Uterus (tissue), 4 donors: ENCODE measurements around the gene DEFB126. TPM values are rescaled to one million over a fixed set of nuclear protein-coding genes. Genes with fewer than 3 reads are reported as not detected.

Experiments
- DNase-seq, 2 donors: peaks; one replicate each; pipeline ENCODE4 v3.0.0-alpha.2; 2019 to 2020
- H3K27ac ChIP-seq, 2 donors: fragments of 200-600 bp; sonication (generic); 1 replicate in 1 of 2; 2 replicates in 1 of 2; pipeline ENCODE4 v1.5.1; 2016 to 2018
- H3K27me3 ChIP-seq, 2 donors: fragments of 200-600 bp; sonication (generic); one replicate each; pipeline ENCODE4 v1.5.1; 2018 to 2019; ENCODE audit warnings: control low read depth in 1 of 2
- H3K36me3 ChIP-seq, 2 donors: fragments of 200-600 bp; sonication (generic); one replicate each; pipeline ENCODE4 v1.5.1; 2019; ENCODE audit warnings: control low read depth in 1 of 2
- H3K4me1 ChIP-seq, 2 donors: fragments of 200-600 bp; sonication (generic); one replicate each; pipeline ENCODE4 v1.5.1; 2018 to 2019; ENCODE audit warnings: control low read depth in 1 of 2
- H3K4me3 ChIP-seq, 2 donors: fragments of 200-600 bp; sonication (generic); 1 replicate in 1 of 2; 2 replicates in 1 of 2; pipeline ENCODE4 v1.5.1; 2018 to 2019; ENCODE audit warnings: mild to moderate bottlenecking in 1 of 2
- H3K9me3 ChIP-seq, 2 donors: fragments of 200-600 bp; sonication (generic); one replicate each; pipeline ENCODE4 v1.5.1; 2019; ENCODE audit warnings: control low read depth in 1 of 2
- POLR2A ChIP-seq, 2 donors: fragments of 450-650 bp; IDR thresholded peaks; one replicate each; pipeline ENCODE4 v1.6.1; 2016; ENCODE audit warnings: antibody characterized with exemption in 2 of 2, mild to moderate bottlenecking in 1 of 2, moderate library complexity in 1 of 2
- intact Hi-C: fragments of 100-400 bp; cut with DNase I; formaldehyde crosslinking; loops from one replicate; pipeline ENCODE4 v1.15.1; 2023; ENCODE audit warnings: low total_unique reads
- total RNA-seq, 4 donors: library from RNA; depleted of rRNA in 3 of 4; stranded (reverse); fragments of >200 nt in 3 of 4; gene quantifications; one replicate each; pipeline versions ENCODE4 v1.1.0 to v1.2.4, GENCODE V29; 2014 to 2023
- TF ChIP-seq, protein P1 (sequence below), 4 experiments: fragments of 200-600 bp in 2 of 4; fragments of 450-650 bp in 2 of 4; sonication (generic) in 2 of 4; IDR thresholded peaks; one replicate each; pipeline ENCODE4 v1.5.1; 2016 to 2019; ENCODE audit warnings: antibody characterized with exemption in 4 of 4, mild to moderate bottlenecking in 2 of 4, moderate library complexity in 1 of 4
- donor health status: DM: yes; HTN: yes; CAD: no.

DEFB126 gene
- total RNA-seq, 4 donors from 2014 or later, result not detected

DNA sequence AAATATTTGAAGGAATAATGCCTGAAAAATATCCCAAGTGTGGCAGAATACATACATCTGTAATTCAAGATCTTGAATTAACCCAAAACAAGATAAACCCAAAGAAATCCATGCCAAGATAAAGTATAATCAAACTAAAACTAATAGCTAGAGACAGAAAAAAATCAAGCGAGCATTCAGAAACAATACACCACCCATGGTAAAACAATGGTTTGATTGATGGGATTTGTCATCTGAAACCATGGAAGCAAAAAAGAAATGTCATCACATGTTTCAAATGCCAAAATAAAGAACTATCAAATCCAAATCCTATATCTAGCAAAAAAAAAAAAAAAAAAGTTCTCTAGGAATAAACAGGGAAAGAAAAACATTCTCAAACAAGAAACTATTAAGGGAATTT lies 9.7 kb downstream of the DEFB126 start:
- Histone ChIP-seq H3K27me3 (no peaks in the 10 kb centered on the region), H3K4me1 (no peaks in the 10 kb centered on the region), H3K4me3 (no peak overlapping the region), H3K9me3 (no peaks in the 10 kb centered on the region), H3K36me3 (no peaks in the 10 kb centered on the region), H3K27ac (no peak overlapping the region)
- no peak for DNase-seq
- intact Hi-C loops, result no loop called here
- no peak for TF ChIP-seq POLR2A (IDR thresholded peaks at IDR 0.05)
- TF ChIP-seq, protein P1, sequence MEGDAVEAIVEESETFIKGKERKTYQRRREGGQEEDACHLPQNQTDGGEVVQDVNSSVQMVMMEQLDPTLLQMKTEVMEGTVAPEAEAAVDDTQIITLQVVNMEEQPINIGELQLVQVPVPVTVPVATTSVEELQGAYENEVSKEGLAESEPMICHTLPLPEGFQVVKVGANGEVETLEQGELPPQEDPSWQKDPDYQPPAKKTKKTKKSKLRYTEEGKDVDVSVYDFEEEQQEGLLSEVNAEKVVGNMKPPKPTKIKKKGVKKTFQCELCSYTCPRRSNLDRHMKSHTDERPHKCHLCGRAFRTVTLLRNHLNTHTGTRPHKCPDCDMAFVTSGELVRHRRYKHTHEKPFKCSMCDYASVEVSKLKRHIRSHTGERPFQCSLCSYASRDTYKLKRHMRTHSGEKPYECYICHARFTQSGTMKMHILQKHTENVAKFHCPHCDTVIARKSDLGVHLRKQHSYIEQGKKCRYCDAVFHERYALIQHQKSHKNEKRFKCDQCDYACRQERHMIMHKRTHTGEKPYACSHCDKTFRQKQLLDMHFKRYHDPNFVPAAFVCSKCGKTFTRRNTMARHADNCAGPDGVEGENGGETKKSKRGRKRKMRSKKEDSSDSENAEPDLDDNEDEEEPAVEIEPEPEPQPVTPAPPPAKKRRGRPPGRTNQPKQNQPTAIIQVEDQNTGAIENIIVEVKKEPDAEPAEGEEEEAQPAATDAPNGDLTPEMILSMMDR (IDR thresholded peaks at IDR 0.05), result no peak

DNA sequence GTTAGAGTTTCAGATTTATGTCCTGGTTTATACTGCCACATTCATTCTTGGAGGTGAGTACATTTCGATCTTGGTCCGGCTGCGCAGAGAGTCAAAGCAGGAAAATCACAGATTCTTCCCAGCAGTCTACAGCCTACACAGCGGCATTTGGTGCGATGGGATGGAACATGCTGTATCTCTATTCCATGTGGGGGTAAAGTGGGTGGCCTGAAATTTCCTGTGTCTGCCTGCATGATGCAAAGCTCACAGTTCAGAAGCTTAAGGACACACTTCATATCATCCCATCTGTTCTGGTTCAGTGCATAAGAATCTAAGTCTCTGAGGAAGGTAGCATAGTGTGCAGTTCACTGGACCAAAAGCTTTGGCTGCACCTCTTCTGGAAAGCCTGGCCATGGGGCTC lies 14.8 kb downstream of the DEFB126 start, which contains the start of gene DEFB127:
Gene DEFB127, plus strand, starts transcription at position 301 of the 400 bp plus-strand sequence. Its CDS starts 91 bp downstream, at position 392.
- Histone ChIP-seq H3K36me3 (no peaks in the 10 kb centered on the region), H3K9me3 (no peaks in the 10 kb centered on the region), H3K4me3 (no peak within 1 kb of the TSS), H3K4me1 (no peaks in the 10 kb centered on the region), H3K27ac (no peak within 1 kb of the TSS), H3K27me3 (no peaks in the 10 kb centered on the region)
- TF ChIP-seq, protein P1 (IDR thresholded peaks at IDR 0.05), result no peak
- TF ChIP-seq POLR2A (IDR thresholded peaks at IDR 0.05), result no peak
- no peak for DNase-seq
- intact Hi-C loops, result no loop called here

DNA sequence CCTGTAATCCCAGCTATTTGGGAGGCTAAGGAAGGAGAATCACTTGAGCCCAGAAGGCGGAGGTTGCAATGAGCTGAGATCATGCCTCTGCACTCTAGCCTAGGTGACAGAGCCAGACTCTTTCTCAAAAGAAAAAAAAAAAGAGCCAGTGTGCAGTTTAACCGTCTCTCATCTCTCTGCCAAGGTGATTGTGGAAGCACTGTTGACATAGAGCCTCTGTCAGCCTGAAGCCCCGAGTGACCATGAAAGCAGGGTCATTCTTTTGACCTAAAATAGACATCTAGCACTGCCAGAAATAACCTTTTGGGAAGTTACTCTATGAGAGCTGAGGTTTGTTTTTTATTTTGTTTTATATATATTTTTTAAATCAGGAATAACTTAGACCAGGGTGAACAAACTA lies 22.2 kb downstream of the DEFB126 start:
- Histone ChIP-seq H3K27ac (no peak overlapping the region), H3K36me3 (no peaks in the 10 kb centered on the region), H3K27me3 (no peaks in the 10 kb centered on the region), H3K4me1 (no peaks in the 10 kb centered on the region), H3K9me3 (no peaks in the 10 kb centered on the region), H3K4me3 (no peak overlapping the region)
- TF ChIP-seq, protein P1 (IDR thresholded peaks at IDR 0.05), result no peak
- no peak for TF ChIP-seq POLR2A (IDR thresholded peaks at IDR 0.05)
- intact Hi-C loops, result no loop called here
- no peak for DNase-seq

GRCh38 chr20:168876-169275 lies 26.5 kb downstream of the DEFB126 start:
- no peaks in the 10 kb centered on the region for H3K9me3 ChIP-seq
- H3K36me3 ChIP-seq, result no peaks in the 10 kb centered on the region
- no peak for DNase-seq
- intact Hi-C loops, result no loop called here
- no peaks in the 10 kb centered on the region for H3K4me1 ChIP-seq
- TF ChIP-seq, protein P1 (IDR thresholded peaks at IDR 0.05), result no peak
- TF ChIP-seq POLR2A (IDR thresholded peaks at IDR 0.05), result no peak
- no peak overlapping the region for H3K4me3 ChIP-seq
- no peak overlapping the region for H3K27ac ChIP-seq
- no peaks in the 10 kb centered on the region for H3K27me3 ChIP-seq

- TF ChIP-seq, protein P1 (IDR thresholded peaks at IDR 0.05), result no peak
- no peak for TF ChIP-seq POLR2A (IDR thresholded peaks at IDR 0.05)
- no peaks in the 10 kb centered on the region for H3K36me3 ChIP-seq
- intact Hi-C loops, result no loop called here
- no peak overlapping the region for H3K27ac ChIP-seq
- no peak for DNase-seq
- H3K4me3 ChIP-seq, result no peak overlapping the region
- no peaks in the 10 kb centered on the region for H3K9me3 ChIP-seq
- H3K4me1 ChIP-seq, result no peaks in the 10 kb centered on the region
- no peaks in the 10 kb centered on the region for H3K27me3 ChIP-seq
Measured at GRCh38 chr20:184288-184687, 41.9 kb downstream of the DEFB126 start.
